ENCODE data around the gene DSCAML1. TPM values are rescaled to one million over a fixed set of nuclear protein-coding genes. Genes with fewer than 3 reads are reported as not detected.

DSCAML1 gene
- total RNA-seq, 1 experiment from 2014 or later: not detected

DNA sequence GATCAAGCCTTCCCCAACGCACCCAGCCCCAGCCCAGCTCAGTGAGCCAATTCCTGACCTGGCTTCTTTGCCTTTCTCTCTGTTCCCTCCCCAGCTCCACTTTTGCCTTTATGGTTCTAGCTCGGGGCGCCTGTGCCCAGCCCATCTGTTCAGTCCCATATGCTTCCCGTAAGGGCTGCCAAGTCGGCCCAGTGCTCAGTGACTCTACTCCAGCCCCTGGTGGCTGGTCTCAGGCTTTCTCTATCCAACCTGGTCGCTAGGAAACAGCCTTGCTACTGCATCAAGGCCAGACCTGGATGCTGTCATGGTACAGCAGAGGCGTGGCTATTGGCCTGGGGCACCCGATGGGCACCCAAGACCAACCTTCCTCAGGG, 178.0 kb downstream of the DSCAML1 start:
- H3F3A ChIP-seq (ENCODE audit: low read length, unreplicated experiment): no peaks in the 10 kb centered on the region
- no peak for ATAC-seq
- intact Hi-C loops (cut with micrococcal nuclease): no loop called here

DNA sequence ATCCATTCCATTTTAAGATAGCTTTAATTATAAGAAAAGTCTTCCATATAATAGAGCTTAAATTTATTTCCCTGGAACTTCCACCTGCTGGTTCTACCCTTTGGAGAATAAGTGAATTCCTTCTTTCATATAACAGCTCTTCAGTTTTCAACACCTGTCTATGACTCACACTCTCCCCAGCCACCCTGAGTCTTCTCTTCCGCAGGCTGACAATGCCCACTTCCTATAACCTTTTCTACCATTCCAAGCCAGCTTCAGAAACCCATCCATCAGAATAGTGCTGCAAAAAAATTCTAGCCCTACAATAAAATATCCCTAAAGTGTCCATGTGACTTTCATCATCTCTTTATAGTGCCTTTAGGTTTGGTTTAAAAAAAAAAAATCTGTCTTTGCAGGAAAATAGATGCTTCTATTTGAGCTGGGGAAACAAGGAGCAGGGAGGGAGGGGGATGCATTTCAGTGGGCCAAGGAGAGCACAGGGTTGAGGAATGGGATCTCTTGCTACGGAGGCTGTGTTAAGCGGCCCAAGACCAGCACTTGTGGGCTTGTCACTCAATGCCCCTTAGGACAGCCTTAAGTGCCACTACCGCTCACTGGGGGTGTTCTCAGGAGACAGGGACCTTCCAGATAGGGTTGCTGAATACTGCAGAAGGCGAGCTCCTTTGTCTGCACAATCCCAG, 178.6 kb downstream of the DSCAML1 start:
- CTCF ChIA-PET: interaction anchor here (0.6 kb wide), 1 partner anchor 192 kb away, joined by 4 read pairs; no protein-coding TSS in a partner anchor
- peaks cover 61% of the 10 kb centered on the region for H3K27me3 ChIP-seq (ENCODE audit: low read length)

More for the DNA sequence above, 178.0 kb downstream of the DSCAML1 start:
- H2AFZ ChIP-seq (ENCODE audit: low read length): no peak overlapping the region
- peaks cover 62% of the 10 kb centered on the region for H3K27me3 ChIP-seq (ENCODE audit: low read length)
- no peaks in the 10 kb centered on the region for H3K4me1 ChIP-seq (ENCODE audit: insufficient read depth, low read length)
- no TSS peak for BruUV-seq (replicated peaks)
- H3K27ac ChIP-seq (ENCODE audit: low read length): no peak overlapping the region
- TF ChIP-seq, protein P1, sequence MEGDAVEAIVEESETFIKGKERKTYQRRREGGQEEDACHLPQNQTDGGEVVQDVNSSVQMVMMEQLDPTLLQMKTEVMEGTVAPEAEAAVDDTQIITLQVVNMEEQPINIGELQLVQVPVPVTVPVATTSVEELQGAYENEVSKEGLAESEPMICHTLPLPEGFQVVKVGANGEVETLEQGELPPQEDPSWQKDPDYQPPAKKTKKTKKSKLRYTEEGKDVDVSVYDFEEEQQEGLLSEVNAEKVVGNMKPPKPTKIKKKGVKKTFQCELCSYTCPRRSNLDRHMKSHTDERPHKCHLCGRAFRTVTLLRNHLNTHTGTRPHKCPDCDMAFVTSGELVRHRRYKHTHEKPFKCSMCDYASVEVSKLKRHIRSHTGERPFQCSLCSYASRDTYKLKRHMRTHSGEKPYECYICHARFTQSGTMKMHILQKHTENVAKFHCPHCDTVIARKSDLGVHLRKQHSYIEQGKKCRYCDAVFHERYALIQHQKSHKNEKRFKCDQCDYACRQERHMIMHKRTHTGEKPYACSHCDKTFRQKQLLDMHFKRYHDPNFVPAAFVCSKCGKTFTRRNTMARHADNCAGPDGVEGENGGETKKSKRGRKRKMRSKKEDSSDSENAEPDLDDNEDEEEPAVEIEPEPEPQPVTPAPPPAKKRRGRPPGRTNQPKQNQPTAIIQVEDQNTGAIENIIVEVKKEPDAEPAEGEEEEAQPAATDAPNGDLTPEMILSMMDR (conservative IDR thresholded peaks at IDR 0.05; ENCODE audit: low read depth, low read length): no peak
- TF ChIP-seq EZH2 (IDR thresholded peaks at IDR 0.05; ENCODE audit: low read length, unreplicated experiment): no peak
- TF ChIP-seq EZH2phosphoT487 (IDR thresholded peaks at IDR 0.05; ENCODE audit: borderline replicate concordance, low read length): no peak
- H3K79me2 ChIP-seq (ENCODE audit: low read length): no peaks in the 10 kb centered on the region
- H3K4me2 ChIP-seq (ENCODE audit: low read length): no peak overlapping the region
- ChIA-PET CTCF (interaction anchor here (0.6 kb wide), 1 partner anchor 192 kb away, joined by 4 read pairs; no protein-coding TSS in a partner anchor), POLR2A (ENCODE audit: unreplicated experiment) (no interaction called here)
- no peaks in the 10 kb centered on the region for H4K20me1 ChIP-seq (ENCODE audit: low read length)
- no peak overlapping the region for H3K4me3 ChIP-seq (ENCODE audit: low read length)
- H3K9ac ChIP-seq (ENCODE audit: low read length): no peak overlapping the region
- H3K36me3 ChIP-seq (ENCODE audit: low read depth, low read length): no peaks in the 10 kb centered on the region
- DNase-seq: no peak
- no peaks in the 10 kb centered on the region for H3K9me2 ChIP-seq (replicated peaks; ENCODE audit: low read length)
- no peaks in the 10 kb centered on the region for H3K9me3 ChIP-seq (ENCODE audit: low read length)

DNA sequence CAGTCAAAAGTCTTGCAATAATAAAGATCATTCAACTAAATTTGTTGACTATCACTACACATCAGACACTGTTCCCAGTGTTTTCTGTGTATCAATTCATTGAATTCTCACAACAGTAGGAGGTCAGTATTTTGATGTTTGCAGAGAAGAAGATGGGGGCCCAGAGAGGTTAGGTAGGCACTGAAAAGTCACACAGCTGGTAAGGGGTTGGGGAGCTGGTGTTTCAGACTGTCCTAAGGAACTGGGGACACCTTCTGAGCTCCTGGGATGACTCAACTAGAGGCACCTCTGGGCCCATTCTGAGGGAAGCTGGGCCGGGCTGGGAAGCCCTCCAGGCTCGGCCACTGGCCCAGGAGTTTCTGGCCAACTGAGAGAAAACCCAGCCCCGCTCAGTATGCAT, 180.0 kb downstream of the DSCAML1 start:
- Histone ChIP-seq H2AFZ (ENCODE audit: low read length) (no peak overlapping the region), H3K9me3 (ENCODE audit: low read length) (no peaks in the 10 kb centered on the region), H3K9ac (ENCODE audit: low read length) (no peak overlapping the region), H3K36me3 (ENCODE audit: low read depth, low read length) (no peaks in the 10 kb centered on the region), H4K20me1 (ENCODE audit: low read length) (no peaks in the 10 kb centered on the region), H3K9me2 (replicated peaks; ENCODE audit: low read length) (no peaks in the 10 kb centered on the region), H3K27me3 (ENCODE audit: low read length) (peaks cover 73% of the 10 kb centered on the region), H3K27ac (ENCODE audit: low read length) (no peak overlapping the region), H3F3A (ENCODE audit: low read length, unreplicated experiment) (no peaks in the 10 kb centered on the region), H3K79me2 (ENCODE audit: low read length) (no peaks in the 10 kb centered on the region), H3K4me3 (ENCODE audit: low read length) (no peak overlapping the region), H3K4me1 (ENCODE audit: insufficient read depth, low read length) (no peaks in the 10 kb centered on the region), H3K4me2 (ENCODE audit: low read length) (no peak overlapping the region)
- no TSS peak for BruUV-seq (replicated peaks)
- DNase-seq (no peak), ATAC-seq (no peak)
- ChIA-PET POLR2A (ENCODE audit: unreplicated experiment) (no interaction called here), CTCF (no interaction called here)
- TF ChIP-seq EZH2 (IDR thresholded peaks at IDR 0.05; ENCODE audit: low read length, unreplicated experiment): no peak
- intact Hi-C loops (cut with micrococcal nuclease): no loop called here

More for the DNA sequence above, 178.6 kb downstream of the DSCAML1 start:
- Histone ChIP-seq H3F3A (ENCODE audit: low read length, unreplicated experiment) (no peaks in the 10 kb centered on the region), H3K9ac (ENCODE audit: low read length) (no peak overlapping the region), H3K79me2 (ENCODE audit: low read length) (no peaks in the 10 kb centered on the region), H3K4me2 (ENCODE audit: low read length) (no peak overlapping the region), H2AFZ (ENCODE audit: low read length) (no peak overlapping the region), H3K27ac (ENCODE audit: low read length) (no peak overlapping the region), H3K9me3 (ENCODE audit: low read length) (no peaks in the 10 kb centered on the region), H3K9me2 (replicated peaks; ENCODE audit: low read length) (no peaks in the 10 kb centered on the region), H3K4me3 (ENCODE audit: low read length) (no peak overlapping the region), H3K4me1 (ENCODE audit: insufficient read depth, low read length) (no peaks in the 10 kb centered on the region), H3K36me3 (ENCODE audit: low read depth, low read length) (no peaks in the 10 kb centered on the region), H4K20me1 (ENCODE audit: low read length) (no peaks in the 10 kb centered on the region)
- DNase-seq (no peak), ATAC-seq (no peak)
- intact Hi-C loops (cut with micrococcal nuclease): no loop called here
- TF ChIP-seq EZH2 (IDR thresholded peaks at IDR 0.05; ENCODE audit: low read length, unreplicated experiment): no peak
- TF ChIP-seq, protein P1 (conservative IDR thresholded peaks at IDR 0.05; ENCODE audit: low read depth, low read length): no peak
- POLR2A ChIA-PET (ENCODE audit: unreplicated experiment): interaction anchor here (0.6 kb wide), 1 partner anchor 233 kb away, joined by 6 read pairs; no protein-coding TSS in a partner anchor
- no TSS peak for BruUV-seq (replicated peaks)
